ENCODE measurements around the gene CHCHD6.

- TF ChIP-seq POLR2A (IDR thresholded peaks at IDR 0.05) (no peak), CTCF (IDR thresholded peaks at IDR 0.05) (no peak)
Observed at GRCh38 chr3:126816986-126817777, 113.1 kb downstream of the CHCHD6 start.
